EL (cell line): Measurements from ENCODE around the gene B3GALT5.
"Not testable (repeated sequence)": the region's sequence is repeated elsewhere in the genome, so short reads cannot be mapped to it uniquely, and the experiment has no call there.

Experiments used
- DNase-seq: peaks from one replicate; pipeline ENCODE4 v3.0.0-alpha.2; 2016

B3GALT5 gene

GRCh38 chr21:39612233-39613040, at the start of gene B3GALT5:
B3GALT5 (plus strand) TSS chr21:39612940; CDS start chr21:39660560, 47,620 bp downstream.
- DNase-seq = peak; percentile 38

DNA sequence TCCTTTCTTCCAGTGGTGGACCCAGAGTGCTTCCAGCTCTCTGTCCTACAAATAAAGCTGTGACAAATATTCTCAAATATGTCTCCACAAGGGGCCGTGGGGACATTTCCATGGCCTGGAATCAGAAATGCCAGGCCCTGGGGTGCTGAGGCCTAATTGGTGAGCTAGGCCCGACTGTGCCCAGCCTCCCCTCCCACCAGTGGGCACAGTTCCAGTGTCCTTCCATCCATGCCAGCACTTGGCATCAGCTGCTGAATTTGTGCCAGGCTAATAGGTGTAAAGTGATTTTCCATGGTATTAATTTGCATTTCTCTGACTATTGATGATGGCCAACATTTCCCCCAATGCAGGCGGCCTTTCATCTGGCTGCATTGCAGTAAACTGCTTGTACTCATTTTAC, 48.5 kb upstream of the B3GALT5 start:
- no peak for DNase-seq

GRCh38 chr21:39567180-39567972, 45.4 kb upstream of the B3GALT5 start:
- no peak for DNase-seq

DNA sequence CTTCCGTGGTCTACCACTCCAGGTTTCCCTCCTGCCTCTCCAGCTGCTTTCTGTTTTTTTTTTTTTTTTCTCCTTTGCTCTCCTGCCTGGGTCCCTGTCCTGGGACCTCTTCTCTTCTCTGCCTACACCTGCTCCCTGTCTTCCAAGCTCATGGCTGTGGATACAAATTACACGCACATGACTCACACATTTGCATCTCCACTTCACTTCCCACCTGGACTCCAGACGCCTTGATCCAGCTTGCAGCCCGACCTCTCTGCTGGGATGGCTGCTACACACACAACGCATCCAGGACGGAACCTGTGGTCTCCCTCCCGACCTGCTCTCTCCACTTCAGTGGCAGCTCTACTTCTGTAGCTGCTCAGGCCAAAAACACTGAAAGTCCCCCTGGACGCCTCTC, 44.4 kb upstream of the B3GALT5 start:
- DNase-seq = no peak

GRCh38 chr21:39575775-39576174, 37.0 kb upstream of the B3GALT5 start:
- peak; percentile 8 for DNase-seq

DNA sequence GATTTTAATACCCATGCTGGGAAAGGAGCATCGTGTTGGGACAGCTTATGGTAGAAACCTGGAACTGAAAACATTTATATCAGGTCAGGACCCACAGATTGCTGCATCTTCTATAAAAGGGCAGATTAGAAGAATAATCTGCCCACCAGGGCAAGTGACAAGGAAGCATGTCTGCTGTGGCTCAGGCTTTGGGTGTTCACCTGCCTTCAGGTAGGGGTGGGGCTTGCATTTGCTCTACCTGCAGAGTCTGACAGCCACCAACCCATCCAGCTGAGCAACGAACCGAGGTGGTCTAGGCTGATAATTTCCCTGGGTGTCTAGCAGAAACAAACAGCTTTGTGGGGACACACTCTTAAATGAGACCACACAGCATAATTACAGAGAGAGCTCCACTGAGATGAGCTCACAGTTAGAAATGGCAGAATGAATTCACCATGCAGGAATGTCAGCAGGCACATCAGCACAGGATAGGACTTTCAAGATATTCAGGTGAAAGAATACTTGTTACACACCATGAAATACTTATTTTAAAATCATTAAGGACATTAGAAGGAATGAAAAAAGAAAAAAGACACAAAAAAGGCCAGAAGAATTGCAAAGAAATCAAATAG, 36.1 kb upstream of the B3GALT5 start:
- no peak for DNase-seq

DNA sequence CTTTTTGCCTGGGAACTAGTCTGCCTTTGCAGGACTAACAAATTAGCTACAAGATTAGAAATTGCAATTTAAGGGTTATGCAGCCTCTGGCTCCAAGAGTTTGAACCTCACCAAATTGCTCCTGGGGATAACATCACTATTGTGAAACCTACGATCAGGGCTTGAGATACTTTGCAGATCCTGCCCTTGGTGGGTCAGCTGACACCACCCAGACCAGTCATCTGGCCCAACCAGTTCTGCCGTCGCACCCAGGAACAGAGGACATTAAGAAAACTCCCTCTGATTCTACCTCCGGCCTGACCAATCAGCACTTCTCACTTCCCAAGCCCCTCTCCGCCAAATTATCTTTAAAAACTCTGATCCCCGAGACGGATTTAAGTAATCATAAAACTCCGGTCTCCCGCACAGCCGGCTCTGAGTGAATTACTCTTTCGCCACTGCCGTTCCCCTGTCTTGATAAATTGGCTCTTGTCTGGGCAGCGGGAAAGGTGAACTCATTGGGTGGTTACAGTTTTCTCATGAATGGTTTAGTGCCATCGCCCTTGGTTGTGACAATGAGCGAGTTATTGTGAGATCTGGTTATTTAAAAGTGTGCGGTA, 32.9 kb upstream of the B3GALT5 start:
- no peak for DNase-seq

DNA sequence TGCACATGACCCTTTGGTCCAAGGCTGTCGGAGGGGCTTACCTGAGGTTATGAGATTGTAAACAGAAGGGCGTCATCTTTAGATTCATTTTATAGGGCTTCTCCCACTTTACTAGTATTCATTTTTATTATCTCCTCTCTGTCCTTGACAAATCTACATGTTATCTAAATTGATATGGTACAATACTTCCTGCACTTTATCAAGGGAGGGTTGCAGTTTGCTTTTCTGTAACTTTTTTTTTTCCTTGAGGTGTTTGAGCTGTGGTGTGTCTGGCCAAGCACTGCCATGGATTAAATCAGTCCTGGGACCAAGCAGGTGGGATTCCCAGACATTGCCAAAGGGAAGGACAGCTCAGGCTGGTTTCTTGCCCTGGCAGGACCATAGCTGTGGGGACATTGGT, 32.0 kb upstream of the B3GALT5 start:
- DNase-seq = no peak

DNA sequence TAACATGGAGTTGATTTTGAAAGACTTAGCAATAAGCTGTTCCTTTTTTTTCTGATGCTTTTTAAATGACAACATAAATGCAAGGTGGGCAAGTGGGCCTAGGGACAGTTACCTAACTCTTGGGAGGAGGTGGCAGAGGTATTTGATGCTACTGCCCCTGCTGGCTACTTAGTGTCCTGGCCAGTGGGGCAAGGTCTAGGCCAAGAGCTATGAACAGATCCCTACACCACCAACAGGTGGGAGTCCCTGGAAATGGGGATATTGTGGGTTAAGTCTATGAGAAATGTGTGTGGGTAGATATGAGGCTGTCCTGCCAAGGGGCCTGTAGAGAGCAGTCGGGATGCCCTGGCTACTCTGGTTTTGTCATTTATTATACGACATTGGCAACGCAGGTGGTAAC, 31.3 kb upstream of the B3GALT5 start:
- no peak for DNase-seq

GRCh38 chr21:39582749-39583148, 30.0 kb upstream of the B3GALT5 start:
- no peak for DNase-seq

GRCh38 chr21:39583586-39583985, 29.2 kb upstream of the B3GALT5 start:
- DNase-seq = not testable (repeated sequence)

DNA sequence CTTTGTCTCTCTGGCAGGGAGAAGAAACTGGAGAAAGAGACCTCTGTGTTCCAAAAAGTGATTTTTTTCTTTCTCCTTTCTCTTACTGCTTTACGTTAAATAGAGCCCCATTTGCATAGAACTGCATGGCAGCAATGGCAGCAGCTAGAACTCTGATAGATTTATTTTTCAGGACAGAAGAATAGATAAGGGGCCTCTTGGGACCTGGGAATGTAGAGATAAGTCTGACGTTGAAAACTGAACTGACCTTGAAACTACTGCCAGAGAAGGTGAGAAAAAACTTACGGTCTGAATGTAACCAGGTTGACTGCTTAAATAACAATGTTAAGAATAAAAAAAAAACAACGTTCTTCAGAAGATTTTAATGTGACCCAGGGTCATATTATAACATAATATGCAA, 25.4 kb upstream of the B3GALT5 start:
- no peak for DNase-seq

DNA sequence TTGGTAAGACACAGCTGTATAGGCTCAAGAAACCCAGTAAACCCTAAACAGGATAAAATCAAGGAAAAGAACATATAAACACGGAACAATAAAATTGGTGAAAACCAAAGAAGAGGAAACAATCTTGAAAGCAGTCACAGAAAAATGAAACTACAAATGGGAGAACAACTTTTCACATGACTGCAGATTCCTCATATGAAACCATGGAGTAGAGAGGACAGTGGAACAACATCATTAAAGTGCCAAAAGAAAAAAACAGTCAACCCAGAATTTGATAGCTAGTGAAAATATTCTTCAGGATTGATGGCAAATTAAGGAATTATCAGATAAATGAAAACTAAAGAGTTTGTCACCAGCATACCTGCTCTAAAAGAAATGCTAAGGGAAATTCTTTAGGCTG, 23.9 kb upstream of the B3GALT5 start:
- no peak for DNase-seq

DNA sequence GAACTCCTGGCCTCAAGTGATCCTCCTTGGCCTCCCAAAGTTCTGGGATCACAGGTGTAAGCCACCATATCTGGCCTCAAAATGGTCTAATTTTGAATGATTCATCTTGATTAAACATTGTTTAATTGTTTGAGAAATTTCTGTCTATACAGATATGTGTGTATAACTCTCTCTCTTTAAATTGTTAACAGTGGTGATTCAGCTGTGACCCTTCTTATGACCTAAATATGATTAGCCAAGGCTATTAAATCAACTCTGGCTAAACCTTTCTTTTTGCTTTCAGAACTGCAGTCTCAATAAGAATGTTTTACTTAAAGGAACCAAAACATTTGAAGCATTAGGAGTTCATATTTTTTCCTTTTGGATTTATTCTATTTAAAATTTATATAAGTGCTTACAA, 19.2 kb upstream of the B3GALT5 start:
- DNase-seq = no peak

DNA sequence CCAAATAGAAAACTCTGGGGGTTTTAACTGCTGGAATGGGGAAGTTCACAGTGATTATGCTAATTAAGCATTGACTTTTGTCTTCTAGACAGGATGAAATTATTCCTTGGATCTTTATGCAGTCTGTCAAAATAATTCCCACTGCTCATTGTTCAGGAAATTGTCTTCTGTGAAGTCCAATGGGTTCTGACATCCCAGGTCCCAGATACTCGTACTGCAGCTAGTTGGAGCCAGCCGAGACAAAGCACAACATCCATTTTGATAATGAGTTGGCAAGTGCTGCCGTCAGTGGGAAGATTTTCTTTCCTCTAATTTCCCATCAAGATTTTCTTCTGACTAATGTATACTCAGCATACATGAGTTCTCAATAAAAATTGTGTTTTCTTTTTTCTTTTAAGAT, 17.3 kb upstream of the B3GALT5 start:
- no peak for DNase-seq

- DNase-seq = no peak
Measured at GRCh38 chr21:39597595-39597994, 15.1 kb upstream of the B3GALT5 start.

GRCh38 chr21:39599191-39599970, 13.4 kb upstream of the B3GALT5 start:
- no peak for DNase-seq

- no peak for DNase-seq
Measured at GRCh38 chr21:39601187-39601928, 11.4 kb upstream of the B3GALT5 start.

DNA sequence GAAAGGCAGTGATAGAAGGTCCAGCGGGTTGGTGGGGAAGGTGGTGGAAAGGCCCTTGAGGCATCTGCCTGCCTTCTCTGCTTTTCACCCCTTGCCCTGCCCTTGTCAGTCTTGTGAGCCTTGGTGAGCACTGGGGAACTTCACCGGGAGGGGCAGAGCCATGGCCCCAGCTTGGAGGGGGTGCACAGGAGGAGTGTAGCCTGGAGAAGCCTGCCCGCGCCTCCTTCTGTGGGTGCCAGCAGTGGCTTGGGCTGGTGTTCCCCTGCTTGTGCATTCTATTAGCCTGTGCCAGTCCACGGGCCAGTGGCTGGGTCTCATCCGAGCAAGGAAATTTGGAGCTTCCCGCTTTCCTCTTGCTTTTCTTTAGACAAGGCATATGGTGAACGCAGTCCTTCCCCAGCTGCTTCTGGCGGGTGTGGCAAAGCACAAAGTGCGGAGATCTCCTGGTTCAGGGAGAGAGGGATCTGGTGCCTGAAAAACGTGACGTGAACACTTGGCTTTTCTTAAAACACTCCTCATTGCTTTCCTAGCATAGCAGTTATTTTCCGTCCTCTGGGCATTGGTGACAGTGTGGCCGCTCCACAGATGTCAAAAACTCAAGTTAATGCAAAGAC, 10.6 kb upstream of the B3GALT5 start:
- DNase-seq = no peak

GRCh38 chr21:39602793-39603192, 9.9 kb upstream of the B3GALT5 start:
- DNase-seq = no peak

DNA sequence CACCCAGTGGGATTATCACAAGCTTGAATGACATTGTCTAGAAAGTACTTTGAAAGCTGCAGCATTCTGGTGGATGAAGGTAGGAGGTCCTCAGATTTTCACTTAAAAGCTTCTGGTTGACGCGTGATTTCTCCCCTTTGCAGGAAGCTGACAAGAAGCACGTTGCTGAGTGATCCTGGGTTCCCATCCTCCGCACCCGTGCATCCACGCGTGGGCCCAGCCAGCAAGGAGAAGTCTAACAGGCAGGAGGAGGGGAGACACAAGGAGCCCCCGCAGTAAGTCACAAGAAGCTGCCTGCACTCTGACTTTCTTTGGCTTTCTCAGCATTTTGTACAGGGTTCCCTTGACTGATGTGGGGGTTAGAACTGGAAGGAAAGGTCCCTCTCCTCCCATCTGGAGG, 7.8 kb upstream of the B3GALT5 start:
- no peak for DNase-seq
